Rectal smooth muscle tissue (tissue), 1 donor: ENCODE data around the gene FBXW8.

Experiments used
- H3K27ac ChIP-seq: one replicate; pipeline ENCODE4 v1.7.0; 2013; ENCODE audit warnings: low read depth, low read length, inconsistent platforms
- H3K27me3 ChIP-seq: one replicate; pipeline ENCODE4 v1.7.0; 2013; ENCODE audit warnings: low read length; ENCODE audit not compliant: control insufficient read depth, insufficient read depth
- H3K36me3 ChIP-seq: one replicate; pipeline ENCODE4 v1.7.0; 2013; ENCODE audit warnings: low read length; ENCODE audit not compliant: control insufficient read depth, insufficient read depth
- H3K4me1 ChIP-seq: one replicate; pipeline ENCODE4 v1.7.0; 2013; ENCODE audit warnings: low read length; ENCODE audit not compliant: control insufficient read depth, insufficient read depth
- H3K4me3 ChIP-seq: one replicate; pipeline ENCODE4 v1.7.0; 2013; ENCODE audit warnings: low read length
- H3K9ac ChIP-seq: one replicate; pipeline ENCODE4 v1.7.0; 2013; ENCODE audit warnings: low read length

Gene FBXW8

DNA sequence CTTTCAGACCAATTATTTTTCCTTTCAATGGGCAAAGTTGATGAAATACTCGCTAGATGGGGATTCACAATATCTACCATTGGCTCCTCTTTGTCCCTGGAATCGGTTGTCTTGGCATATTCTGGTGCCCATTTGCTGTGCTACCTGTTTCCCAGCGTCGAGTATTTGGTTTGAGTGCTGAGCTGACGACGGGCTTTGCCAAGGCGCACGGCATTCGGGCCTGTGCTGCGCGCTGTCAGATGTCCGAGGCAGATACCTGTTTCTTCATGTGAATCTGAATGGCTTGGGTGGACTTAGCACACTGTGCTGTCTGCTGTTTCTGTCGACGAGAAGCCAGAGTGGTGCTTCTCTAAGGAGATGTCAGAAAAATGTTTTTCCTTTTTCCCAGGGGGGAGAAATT is 107.5 kb downstream of the FBXW8 start:
- no peak overlapping the region for H3K9ac ChIP-seq
- no peaks in the 10 kb centered on the region for H3K27me3 ChIP-seq
- H3K36me3 ChIP-seq = peaks cover 10% of the 10 kb centered on the region
- no peak overlapping the region for H3K4me3 ChIP-seq
- H3K27ac ChIP-seq = no peak overlapping the region
- H3K4me1 ChIP-seq = no peaks in the 10 kb centered on the region

DNA sequence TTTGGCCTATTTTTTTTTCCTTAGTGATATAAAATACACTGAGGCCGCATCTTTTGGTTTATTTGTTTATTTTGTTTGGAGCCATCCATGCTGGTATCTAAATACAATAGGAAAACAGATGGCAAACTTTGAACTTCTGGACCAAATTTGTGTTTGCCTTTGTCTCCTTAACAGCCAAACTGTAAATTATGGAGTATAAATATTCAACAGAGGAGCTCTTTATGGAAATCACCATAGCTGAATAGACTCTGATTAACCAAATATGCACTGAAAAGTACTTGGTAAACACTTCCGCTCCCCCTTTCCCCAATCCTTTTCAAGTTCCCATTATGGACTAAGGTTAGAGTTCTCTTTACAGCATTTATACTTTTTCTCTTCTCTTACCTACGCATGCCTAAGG is 107.9 kb downstream of the FBXW8 start:
- no peak overlapping the region for H3K27ac ChIP-seq
- H3K27me3 ChIP-seq = no peaks in the 10 kb centered on the region
- no peak overlapping the region for H3K4me3 ChIP-seq
- H3K36me3 ChIP-seq = peaks cover 10% of the 10 kb centered on the region
- no peaks in the 10 kb centered on the region for H3K4me1 ChIP-seq
- H3K9ac ChIP-seq = no peak overlapping the region

DNA sequence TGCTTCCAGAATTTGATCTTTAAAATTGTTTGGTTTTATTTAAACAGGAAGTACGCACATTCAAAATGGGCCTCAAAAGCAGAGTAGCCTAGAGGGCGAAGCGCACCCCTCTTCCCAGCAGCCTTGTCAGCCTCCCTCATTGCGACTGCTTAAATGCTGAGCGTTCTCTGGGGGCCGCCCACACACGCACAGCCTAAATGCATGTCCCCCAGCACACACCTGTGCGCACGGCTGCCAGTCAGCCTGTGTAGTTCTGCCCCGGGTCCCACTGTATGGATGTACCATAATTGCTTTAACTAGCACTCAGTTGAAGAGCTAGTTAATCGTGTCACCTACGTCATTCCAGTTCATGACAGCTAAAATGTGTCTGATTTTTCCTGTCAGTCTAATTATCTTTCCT is 109.1 kb downstream of the FBXW8 start:
- no peak overlapping the region for H3K27ac ChIP-seq
- H3K9ac ChIP-seq = no peak overlapping the region
- H3K4me3 ChIP-seq = no peak overlapping the region
- peaks cover 12% of the 10 kb centered on the region for H3K36me3 ChIP-seq
- no peaks in the 10 kb centered on the region for H3K27me3 ChIP-seq
- no peaks in the 10 kb centered on the region for H3K4me1 ChIP-seq

DNA sequence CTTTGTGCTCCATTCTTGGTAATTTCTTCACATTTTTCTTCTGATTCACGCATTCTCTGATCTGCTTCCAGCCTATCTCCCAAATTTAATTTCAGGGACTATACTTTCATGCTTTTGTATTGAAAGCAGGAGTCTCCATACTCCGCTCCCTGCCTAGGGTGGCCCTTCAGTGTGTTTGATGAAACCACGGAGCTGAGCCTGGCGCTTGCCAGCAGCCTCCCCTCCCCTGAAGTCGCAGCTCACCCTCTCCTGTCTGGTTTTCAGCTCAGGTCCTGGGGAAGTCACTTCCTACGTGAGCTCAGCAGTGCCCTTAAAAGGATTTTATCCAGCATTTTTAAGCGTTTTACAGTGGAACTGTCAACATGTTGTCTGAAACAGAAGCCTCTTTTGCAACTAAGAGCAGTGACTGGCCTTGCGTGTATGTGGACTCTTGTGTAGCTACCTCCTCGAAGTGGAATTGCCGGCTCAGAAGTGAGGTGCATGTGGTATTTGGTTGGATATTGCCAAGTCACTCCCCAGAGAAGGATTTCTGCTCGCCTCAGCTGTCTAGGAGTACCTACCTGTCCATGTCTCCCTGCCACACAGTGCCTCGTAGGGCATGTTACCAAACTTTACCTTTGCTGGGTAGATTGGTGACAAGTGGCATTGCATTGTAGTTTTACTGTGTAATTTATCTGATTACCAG is 109.9 kb downstream of the FBXW8 start:
- peaks cover 10% of the 10 kb centered on the region for H3K36me3 ChIP-seq
- H3K4me1 ChIP-seq = no peaks in the 10 kb centered on the region
- H3K27ac ChIP-seq = no peak overlapping the region
- H3K9ac ChIP-seq = no peak overlapping the region
- H3K27me3 ChIP-seq = no peaks in the 10 kb centered on the region
- H3K4me3 ChIP-seq = no peak overlapping the region

DNA sequence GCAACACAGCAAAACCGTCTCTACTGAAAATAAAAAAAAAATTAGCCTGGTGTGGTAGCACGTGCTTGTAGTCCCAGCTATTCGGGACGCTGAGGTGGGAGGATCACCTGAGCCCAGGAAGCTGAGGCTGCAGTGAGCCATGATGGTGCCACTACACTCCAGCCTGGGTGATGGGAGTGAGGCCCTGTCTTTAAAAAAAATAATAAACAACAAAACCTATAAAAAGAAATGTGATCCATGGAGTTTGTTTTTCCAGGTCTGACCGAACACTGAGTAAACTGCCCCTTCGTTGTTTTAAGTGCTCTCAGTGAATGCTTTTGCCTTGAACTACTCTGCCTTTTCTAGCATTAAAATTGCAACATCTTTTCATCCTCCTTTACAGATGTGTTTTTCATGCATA is 111.7 kb downstream of the FBXW8 start:
- Histone ChIP-seq H3K27ac (no peak overlapping the region), H3K9ac (no peak overlapping the region), H3K36me3 (peaks cover 10% of the 10 kb centered on the region), H3K4me3 (no peak overlapping the region), H3K27me3 (no peaks in the 10 kb centered on the region), H3K4me1 (no peaks in the 10 kb centered on the region)

DNA sequence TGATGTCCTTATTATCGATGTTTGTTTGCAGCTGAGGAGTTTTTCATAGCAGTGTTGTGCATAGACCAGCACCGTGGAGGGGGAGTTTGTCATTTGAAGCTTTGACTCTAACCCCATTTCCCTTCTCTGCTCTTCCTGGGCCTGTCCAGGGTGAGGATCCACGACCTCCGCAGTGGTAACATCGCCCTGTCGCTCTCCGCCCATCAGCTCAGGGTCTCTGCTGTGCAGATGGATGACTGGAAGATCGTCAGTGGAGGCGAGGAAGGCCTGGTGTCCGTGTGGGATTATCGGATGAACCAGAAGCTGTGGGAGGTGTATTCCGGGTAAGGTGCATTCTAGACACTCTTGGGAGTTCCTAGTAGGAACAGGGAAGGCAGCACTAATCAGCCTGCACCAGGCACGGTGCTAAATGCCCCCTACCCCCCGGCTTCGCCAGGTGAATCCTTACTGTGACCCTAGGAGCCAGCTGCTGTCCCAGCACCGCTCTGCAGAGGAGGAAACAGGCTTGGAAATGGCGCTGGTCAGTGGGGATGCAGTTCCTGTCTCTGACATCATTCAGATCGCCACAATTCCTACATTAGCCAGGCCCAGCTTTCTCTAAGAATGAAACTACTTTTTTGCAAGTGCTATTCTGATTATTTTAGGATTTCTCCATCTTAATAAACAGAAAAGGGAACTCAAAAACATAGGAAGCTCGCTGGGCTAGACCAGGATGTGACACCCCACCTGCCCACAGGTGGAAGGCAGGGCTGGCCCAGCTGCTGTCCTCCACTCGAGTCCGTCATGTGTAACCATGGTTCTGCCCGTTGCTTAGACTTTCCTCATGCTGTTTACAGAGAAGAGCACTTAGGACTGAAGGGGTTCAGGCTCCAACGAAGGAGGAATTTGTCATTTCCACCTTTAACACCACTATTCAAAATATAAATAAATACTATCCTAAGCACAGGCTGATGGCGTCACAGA is 113.5 kb downstream of the FBXW8 start:
- no peak overlapping the region for H3K27ac ChIP-seq
- no peaks in the 10 kb centered on the region for H3K27me3 ChIP-seq
- no peaks in the 10 kb centered on the region for H3K4me1 ChIP-seq
- H3K9ac ChIP-seq = no peak overlapping the region
- peaks cover 19% of the 10 kb centered on the region for H3K36me3 ChIP-seq
- H3K4me3 ChIP-seq = no peak overlapping the region

DNA sequence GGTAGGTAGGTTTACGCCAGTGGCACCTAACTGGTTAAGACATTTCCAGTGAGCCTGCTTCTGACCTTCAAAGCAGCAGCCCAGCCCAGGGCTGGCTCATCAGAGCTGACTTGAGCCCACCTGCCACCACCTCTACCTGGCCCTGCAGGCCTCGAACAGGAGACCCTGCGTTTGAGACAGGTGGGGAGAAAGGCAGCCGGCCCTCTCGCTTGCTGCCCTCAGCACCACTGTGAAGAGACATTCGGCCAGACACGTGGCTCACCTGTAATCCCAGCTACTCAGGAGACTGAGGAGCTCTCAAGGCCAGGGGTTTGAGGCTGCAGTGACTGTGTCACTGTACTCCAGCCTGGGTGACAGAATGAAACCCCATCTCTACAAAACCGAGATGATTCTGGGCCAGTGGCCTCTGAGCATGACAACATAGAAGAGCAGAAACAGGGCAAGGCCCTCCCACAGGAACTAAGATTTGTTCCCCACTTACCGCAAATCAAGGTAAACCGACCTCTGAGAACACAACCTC is 114.3 kb downstream of the FBXW8 start:
- H3K4me3 ChIP-seq = no peak overlapping the region
- peaks cover 19% of the 10 kb centered on the region for H3K36me3 ChIP-seq
- H3K9ac ChIP-seq = no peak overlapping the region
- H3K27ac ChIP-seq = no peak overlapping the region
- no peaks in the 10 kb centered on the region for H3K27me3 ChIP-seq
- H3K4me1 ChIP-seq = no peaks in the 10 kb centered on the region

DNA sequence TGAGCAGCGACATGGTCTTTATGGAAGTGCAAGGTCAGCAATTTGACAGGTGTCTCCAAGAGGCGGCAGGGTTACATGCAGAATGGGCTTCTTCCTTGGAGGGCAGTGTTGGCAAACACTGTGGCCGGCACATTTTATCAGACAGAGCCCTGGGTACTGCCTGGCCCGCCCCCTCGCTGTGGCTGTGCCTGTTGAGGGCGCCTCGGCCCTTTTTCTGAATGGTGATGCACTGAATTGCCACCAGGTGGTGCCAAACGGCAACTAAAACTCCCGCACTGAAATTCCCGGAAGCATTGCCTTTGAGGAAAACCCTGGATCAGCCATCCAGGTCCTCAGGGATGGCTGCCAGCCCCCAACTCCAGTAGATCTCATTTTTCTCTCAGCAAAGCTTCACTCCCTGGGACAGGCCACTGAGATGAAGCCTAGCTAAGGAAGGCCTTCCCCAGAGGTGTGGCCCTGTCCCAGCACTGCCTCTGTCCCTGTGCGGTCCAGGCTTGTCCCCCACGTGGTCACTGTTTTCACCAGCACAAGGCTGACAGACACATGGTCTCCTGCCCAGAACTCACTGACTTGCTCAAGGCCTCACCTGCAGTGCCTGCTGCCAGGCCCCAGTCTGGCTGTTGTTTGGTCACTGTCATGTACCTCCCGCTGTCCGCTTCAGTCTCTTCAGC is 114.9 kb downstream of the FBXW8 start:
- no peak overlapping the region for H3K9ac ChIP-seq
- no peak overlapping the region for H3K27ac ChIP-seq
- H3K27me3 ChIP-seq = no peaks in the 10 kb centered on the region
- no peaks in the 10 kb centered on the region for H3K4me1 ChIP-seq
- H3K36me3 ChIP-seq = peaks cover 19% of the 10 kb centered on the region
- H3K4me3 ChIP-seq = no peak overlapping the region

DNA sequence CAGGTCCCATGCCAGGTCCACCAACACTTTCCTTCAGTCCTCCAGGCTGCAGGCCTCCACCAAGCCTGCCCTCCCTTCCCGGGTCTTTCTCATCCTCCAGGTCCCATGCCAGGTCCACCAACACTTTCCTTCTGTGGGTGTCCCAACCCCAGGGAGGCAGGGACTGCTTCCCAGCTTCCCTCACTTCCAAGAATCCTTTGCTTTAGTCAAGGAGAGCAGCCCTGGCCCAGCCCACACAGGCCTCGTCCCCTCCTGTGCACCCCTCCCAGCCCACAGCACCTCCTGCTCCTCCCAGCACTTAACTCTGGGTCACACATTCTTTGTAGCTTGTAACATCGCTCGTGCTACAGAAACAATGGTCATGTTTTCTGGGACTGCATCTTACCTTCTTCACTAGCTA is 115.6 kb downstream of the FBXW8 start:
- no peak overlapping the region for H3K9ac ChIP-seq
- H3K4me1 ChIP-seq = no peaks in the 10 kb centered on the region
- no peak overlapping the region for H3K27ac ChIP-seq
- peaks cover 19% of the 10 kb centered on the region for H3K36me3 ChIP-seq
- H3K4me3 ChIP-seq = no peak overlapping the region
- H3K27me3 ChIP-seq = no peaks in the 10 kb centered on the region

DNA sequence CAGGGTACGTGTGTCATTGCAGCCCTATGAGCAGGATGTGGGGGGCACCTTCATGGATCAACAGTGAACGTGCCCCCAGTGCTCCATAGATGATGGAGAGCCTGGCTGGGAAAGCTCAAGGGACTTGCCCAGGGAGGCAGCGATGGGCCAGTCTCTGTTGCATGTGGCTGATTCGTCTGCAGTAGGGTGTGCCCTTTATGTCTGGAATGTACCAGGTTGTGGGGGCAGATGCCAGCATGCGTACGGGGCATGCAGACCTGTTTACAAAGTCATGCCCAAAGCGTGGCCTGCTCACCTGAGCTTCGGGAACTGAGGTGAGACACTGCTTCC is 116.1 kb downstream of the FBXW8 start:
- peaks cover 19% of the 10 kb centered on the region for H3K36me3 ChIP-seq
- no peak overlapping the region for H3K4me3 ChIP-seq

DNA sequence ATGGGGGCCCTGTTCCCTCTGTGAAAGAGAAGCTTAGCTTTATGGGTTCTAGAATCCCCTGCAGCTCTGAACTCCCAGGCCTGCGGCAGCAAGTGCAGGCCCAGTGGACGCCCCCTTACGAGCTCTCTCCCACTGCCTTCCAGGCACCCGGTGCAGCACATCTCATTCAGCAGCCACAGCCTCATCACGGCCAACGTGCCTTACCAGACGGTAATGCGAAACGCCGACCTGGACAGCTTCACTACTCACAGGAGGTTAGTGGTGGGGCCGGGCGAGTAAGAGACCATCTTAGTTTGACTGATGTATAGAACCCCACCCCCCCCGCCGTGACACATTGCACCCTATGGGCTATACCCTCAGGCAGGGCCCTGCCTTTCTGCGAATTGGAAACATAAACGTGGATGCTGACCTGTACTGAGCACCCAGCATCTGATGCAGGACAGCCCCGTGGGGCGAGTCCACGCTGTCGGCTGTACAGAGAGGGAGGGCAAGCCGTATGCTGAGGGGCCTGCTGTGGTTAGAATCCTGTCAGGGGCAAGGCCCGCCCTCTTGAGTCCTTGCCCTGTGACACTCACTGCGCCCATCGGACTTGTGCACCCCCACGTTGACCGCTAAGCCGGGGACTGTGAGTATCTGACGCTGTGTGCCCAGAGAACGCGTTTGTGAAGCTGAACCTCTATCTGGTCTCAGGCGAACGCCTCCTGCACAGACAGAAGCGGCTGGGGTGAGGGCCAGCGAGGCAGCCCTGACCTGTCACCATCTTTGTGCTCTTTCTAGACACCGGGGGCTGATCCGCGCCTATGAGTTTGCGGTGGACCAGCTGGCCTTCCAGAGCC is 116.7 kb downstream of the FBXW8 start:
- H3K36me3 ChIP-seq = peaks cover 19% of the 10 kb centered on the region
- H3K9ac ChIP-seq = no peak overlapping the region
- H3K4me3 ChIP-seq = no peak overlapping the region
- no peak overlapping the region for H3K27ac ChIP-seq
- H3K27me3 ChIP-seq = no peaks in the 10 kb centered on the region
- no peaks in the 10 kb centered on the region for H3K4me1 ChIP-seq

More for the DNA sequence above, 116.1 kb downstream of the FBXW8 start:
- Histone ChIP-seq H3K4me1 (no peaks in the 10 kb centered on the region), H3K9ac (no peak overlapping the region), H3K27me3 (no peaks in the 10 kb centered on the region), H3K27ac (no peak overlapping the region)

DNA sequence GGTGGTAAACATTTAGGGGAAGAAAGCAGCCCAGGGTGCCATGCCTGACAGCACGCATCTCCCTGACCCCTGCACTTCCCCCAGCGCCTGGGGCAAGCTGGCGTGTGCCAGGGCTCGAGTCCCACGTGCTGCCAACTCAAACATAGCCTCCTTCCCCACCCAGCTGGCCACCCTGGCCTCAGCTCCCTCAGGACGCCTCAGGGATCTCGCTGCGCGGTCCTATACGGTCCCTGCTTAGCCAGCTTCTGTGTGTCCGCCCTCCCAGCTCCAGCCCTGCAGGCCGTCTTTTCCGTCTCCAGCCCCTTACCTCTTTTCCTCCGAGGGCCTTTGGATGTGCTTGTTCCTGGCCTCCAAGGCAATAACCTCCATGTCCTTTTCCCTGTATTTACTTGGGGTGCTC is 117.5 kb downstream of the FBXW8 start:
- Histone ChIP-seq H3K4me3 (no peak overlapping the region), H3K27ac (no peak overlapping the region), H3K4me1 (peaks cover 5% of the 10 kb centered on the region), H3K9ac (no peak overlapping the region), H3K27me3 (no peaks in the 10 kb centered on the region), H3K36me3 (peaks cover 17% of the 10 kb centered on the region)
